ENCODE data around the gene PCMTD2. TPM values are rescaled to one million over a fixed set of nuclear protein-coding genes. Genes with fewer than 3 reads are reported as not detected.

Gene PCMTD2
- total RNA-seq, 2 donors from 2014 or later: 23.3 to 35.7 TPM

- Histone ChIP-seq H3K4me3 (no peak overlapping the region), H3K27me3 (no peaks in the 10 kb centered on the region), H3K36me3 (no peaks in the 10 kb centered on the region), H3K4me1 (no peaks in the 10 kb centered on the region), H3K9ac (ENCODE audit: low read depth in 2 of 2, low read length in 2 of 2) (no peak overlapping the region), H3K27ac (no peak overlapping the region), H3K9me3 (no peaks in the 10 kb centered on the region)
- TF ChIP-seq CTCF (IDR thresholded peaks at IDR 0.05): no peak
- intact Hi-C loops (cut with DNase I): no loop called here
- no peak for DNase-seq
These were observed 43.5 kb upstream of the PCMTD2 start for GRCh38 chr20:64211874-64212658.

GRCh38 chr20:64212755-64213154 lies 42.8 kb upstream of the PCMTD2 start:
- intact Hi-C loops (cut with DNase I): no loop called here

GRCh38 chr20:64214113-64214512 lies 41.4 kb upstream of the PCMTD2 start:
- no peak for DNase-seq
- intact Hi-C loops (cut with DNase I): no loop called here
- H3K27me3 ChIP-seq: no peaks in the 10 kb centered on the region
- no peak for TF ChIP-seq CTCF (IDR thresholded peaks at IDR 0.05)
- no peak overlapping the region for H3K9ac ChIP-seq (ENCODE audit: low read depth in 2 of 2, low read length in 2 of 2)
- no peak overlapping the region for H3K27ac ChIP-seq
- no peaks in the 10 kb centered on the region for H3K9me3 ChIP-seq
- H3K36me3 ChIP-seq: no peaks in the 10 kb centered on the region
- no peaks in the 10 kb centered on the region for H3K4me1 ChIP-seq
- no peak overlapping the region for H3K4me3 ChIP-seq

More at GRCh38 chr20:64212755-64213154, 42.8 kb upstream of the PCMTD2 start:
- Histone ChIP-seq H3K9ac (ENCODE audit: low read depth in 2 of 2, low read length in 2 of 2) (no peak overlapping the region), H3K4me3 (no peak overlapping the region), H3K27me3 (no peaks in the 10 kb centered on the region), H3K36me3 (no peaks in the 10 kb centered on the region), H3K4me1 (no peaks in the 10 kb centered on the region), H3K27ac (no peak overlapping the region), H3K9me3 (no peaks in the 10 kb centered on the region)
- DNase-seq: no peak
- TF ChIP-seq CTCF (IDR thresholded peaks at IDR 0.05): no peak

GRCh38 chr20:64214952-64215351 lies 40.6 kb upstream of the PCMTD2 start:
- no peaks in the 10 kb centered on the region for H3K27me3 ChIP-seq
- intact Hi-C loops (cut with DNase I): no loop called here
- H3K27ac ChIP-seq: no peak overlapping the region
- no peak for TF ChIP-seq CTCF (IDR thresholded peaks at IDR 0.05)
- DNase-seq: no peak
- no peak overlapping the region for H3K9ac ChIP-seq (ENCODE audit: low read depth in 2 of 2, low read length in 2 of 2)
- H3K4me1 ChIP-seq: no peaks in the 10 kb centered on the region
- no peak overlapping the region for H3K4me3 ChIP-seq
- H3K36me3 ChIP-seq: no peaks in the 10 kb centered on the region
- no peaks in the 10 kb centered on the region for H3K9me3 ChIP-seq

- no peak overlapping the region for H3K4me3 ChIP-seq
- no peaks in the 10 kb centered on the region for H3K4me1 ChIP-seq
- no peak for TF ChIP-seq CTCF (IDR thresholded peaks at IDR 0.05)
- no peak overlapping the region for H3K9ac ChIP-seq (ENCODE audit: low read depth in 2 of 2, low read length in 2 of 2)
- no peaks in the 10 kb centered on the region for H3K9me3 ChIP-seq
- no peaks in the 10 kb centered on the region for H3K36me3 ChIP-seq
- intact Hi-C loops (cut with DNase I): no loop called here
- H3K27me3 ChIP-seq: no peaks in the 10 kb centered on the region
- no peak for DNase-seq
- no peak overlapping the region for H3K27ac ChIP-seq
These were observed 39.5 kb upstream of the PCMTD2 start for GRCh38 chr20:64216036-64216435.

All from colonic mucosa (tissue), 4 donors.